AG04450 (cell line): ENCODE measurements around the gene SYT3. TPM values are rescaled to one million over a fixed set of nuclear protein-coding genes. Genes with fewer than 3 reads are reported as not detected.
A peak's percentile ranks its signal among the peaks of the same experiment; 100 is the strongest.

ENCODE experiments used
- CTCF ChIA-PET: fragments of 300-600, 350-600 bp; formaldehyde crosslinking; extraction: SDS; loops from one replicate; lab custom pipeline; 2022; ENCODE audit warnings: antibody characterized with exemption, inconsistent platforms; lab: Charles Lee
- POLR2A ChIA-PET: fragments of 350-600 bp; formaldehyde crosslinking; extraction: SDS; loops from one replicate; lab custom pipeline; 2021; ENCODE audit warnings: antibody characterized with exemption, inconsistent platforms; lab: Yijun Ruan, JAX
- DNase-seq: peaks from one replicate; pipeline ENCODE4 v3.0.0-alpha.2; 2011; ENCODE audit warnings: low read depth, low spot score
- H3K27ac ChIP-seq: one replicate; pipeline ENCODE4 v1.5.1; 2012; ENCODE audit warnings: low read depth, low read length, control low read depth
- H3K27me3 ChIP-seq: one replicate; pipeline ENCODE4 v1.6.0; 2012; ENCODE audit warnings: low read length; ENCODE audit not compliant: control insufficient read depth, insufficient read depth
- H3K4me3 ChIP-seq: 2 replicates; pipeline ENCODE4 v1.5.1; 2011; ENCODE audit warnings: mild to moderate bottlenecking, low read depth, low read length, control low read depth
- H3K9me3 ChIP-seq: 2 replicates; pipeline ENCODE4 v1.5.1; 2012; ENCODE audit warnings: low read length; ENCODE audit not compliant: control insufficient read depth, insufficient read depth
- polyA plus RNA-seq: library from polyadenylated mRNA; depleted of rRNA; stranded (reverse); fragments of >200 nt; gene quantifications from 2 replicates; pipeline ENCODE4 v1.2.3, GENCODE V29; 2011
- TF ChIP-seq, protein P1 (sequence below): IDR thresholded peaks from 2 replicates; pipeline ENCODE4 v1.5.1; 2011; ENCODE audit warnings: low read depth, low read length, control low read depth, inconsistent platforms

SYT3 gene
- polyA plus RNA-seq, 1 experiment, result 0.05 TPM

DNA sequence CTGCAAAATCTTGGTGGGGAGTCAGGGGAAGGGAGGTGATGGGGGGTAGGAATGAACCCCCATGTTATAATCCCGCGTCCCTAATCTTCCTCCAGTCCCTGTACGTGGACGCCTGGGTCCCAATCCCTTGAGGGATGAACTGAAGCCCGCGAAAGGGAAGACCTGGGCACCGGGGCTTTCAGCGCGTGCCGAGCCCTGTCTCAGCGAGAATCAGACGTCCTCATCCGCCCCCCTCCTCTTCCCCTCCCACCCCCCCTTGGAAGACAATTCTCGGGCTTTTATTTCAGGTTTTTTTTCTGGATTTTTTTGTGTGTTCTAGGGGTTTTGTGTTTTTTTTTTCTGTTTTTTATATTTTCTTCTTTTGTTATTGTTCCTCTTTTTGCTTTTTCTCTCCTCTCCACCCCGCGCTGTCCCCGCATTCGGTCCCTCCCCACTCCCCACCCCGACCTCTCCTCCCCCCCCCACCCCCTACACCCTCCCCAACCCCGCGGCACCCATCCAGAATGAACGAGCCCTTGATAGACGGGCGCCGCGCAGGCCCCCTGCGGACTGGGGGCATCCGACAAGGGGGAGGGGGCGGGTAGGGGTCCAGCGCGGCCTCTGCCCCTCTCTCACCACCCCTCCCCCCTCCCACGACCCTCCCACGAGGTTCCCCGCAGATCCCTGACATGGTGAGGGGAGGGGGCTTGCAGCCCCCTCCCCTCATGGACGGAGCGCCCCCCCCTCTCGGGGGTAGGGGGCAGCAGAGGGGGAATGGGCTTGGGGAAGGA lies 19.8 kb upstream of the SYT3 start:
- ChIA-PET POLR2A (no interaction called here), CTCF (interaction anchor here (1.0 kb wide), 1 partner anchor 10 kb away, joined by 3 read pairs; no protein-coding TSS in a partner anchor)
- Histone ChIP-seq H3K4me3 (peak overlapping the region; percentile 25; the same call in 1 of the 2 replicates), H3K27me3 (peaks cover 8% of the 10 kb centered on the region), H3K27ac (no peak overlapping the region), H3K9me3 (peaks cover 17% of the 10 kb centered on the region)
- TF ChIP-seq, protein P1, sequence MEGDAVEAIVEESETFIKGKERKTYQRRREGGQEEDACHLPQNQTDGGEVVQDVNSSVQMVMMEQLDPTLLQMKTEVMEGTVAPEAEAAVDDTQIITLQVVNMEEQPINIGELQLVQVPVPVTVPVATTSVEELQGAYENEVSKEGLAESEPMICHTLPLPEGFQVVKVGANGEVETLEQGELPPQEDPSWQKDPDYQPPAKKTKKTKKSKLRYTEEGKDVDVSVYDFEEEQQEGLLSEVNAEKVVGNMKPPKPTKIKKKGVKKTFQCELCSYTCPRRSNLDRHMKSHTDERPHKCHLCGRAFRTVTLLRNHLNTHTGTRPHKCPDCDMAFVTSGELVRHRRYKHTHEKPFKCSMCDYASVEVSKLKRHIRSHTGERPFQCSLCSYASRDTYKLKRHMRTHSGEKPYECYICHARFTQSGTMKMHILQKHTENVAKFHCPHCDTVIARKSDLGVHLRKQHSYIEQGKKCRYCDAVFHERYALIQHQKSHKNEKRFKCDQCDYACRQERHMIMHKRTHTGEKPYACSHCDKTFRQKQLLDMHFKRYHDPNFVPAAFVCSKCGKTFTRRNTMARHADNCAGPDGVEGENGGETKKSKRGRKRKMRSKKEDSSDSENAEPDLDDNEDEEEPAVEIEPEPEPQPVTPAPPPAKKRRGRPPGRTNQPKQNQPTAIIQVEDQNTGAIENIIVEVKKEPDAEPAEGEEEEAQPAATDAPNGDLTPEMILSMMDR, result no peak
- no peak for DNase-seq

DNA sequence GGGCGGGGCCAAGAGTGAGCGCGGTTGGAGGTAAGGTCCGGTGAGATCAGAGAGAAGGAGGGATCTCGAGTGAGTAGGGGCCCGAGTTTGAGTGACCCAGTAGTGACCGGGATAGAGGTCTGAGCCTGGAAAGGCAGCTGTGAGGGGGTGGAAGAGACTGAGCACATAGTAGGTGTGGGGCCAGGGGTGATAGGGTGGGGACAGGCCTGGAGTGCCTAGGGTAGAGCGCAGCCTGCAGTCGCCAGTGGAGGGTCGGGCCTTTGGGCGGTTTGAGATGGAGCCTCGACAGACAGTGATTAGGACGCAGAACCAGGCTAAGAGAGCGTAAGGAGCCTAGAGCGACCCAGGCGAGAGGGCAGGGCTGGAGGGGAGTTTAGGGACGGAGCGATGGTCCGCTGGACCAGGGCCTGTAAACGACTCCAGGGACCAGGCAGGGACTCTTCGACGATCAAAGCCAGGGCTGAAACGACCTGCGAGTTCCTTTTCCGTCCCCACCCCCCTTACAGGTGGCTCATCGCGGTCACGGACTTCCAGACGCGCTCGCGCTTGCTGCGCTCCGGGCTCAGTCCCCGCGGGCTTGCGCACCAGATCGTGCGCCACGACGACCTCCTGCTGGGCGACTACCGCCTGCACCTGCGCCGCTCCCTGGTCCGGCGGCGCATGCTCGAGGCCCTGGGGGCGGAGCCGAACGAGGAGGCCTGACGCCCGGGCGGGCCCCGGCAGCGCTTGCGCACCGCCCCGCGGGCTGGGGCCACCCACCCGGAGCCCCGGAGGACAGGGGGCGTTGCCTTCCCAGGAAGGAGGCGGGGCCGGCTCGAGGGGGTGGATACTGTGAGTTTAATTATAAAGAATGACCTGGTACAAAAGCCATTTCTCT lies 19.0 kb upstream of the SYT3 start:
- peak overlapping the region; percentile 58 for H3K4me3 ChIP-seq
- H3K27ac ChIP-seq, result peak overlapping the region; percentile 39
- no peak for DNase-seq
- peaks cover 5% of the 10 kb centered on the region for H3K27me3 ChIP-seq
- H3K9me3 ChIP-seq, result peaks cover 14% of the 10 kb centered on the region; the same call in 1 of the 2 replicates
- ChIA-PET CTCF (no interaction called here), POLR2A (interaction anchor here (0.7 kb wide), 1 partner anchor 38 kb away, joined by 3 read pairs; no protein-coding TSS in a partner anchor)
- TF ChIP-seq, protein P1, result no peak

DNA sequence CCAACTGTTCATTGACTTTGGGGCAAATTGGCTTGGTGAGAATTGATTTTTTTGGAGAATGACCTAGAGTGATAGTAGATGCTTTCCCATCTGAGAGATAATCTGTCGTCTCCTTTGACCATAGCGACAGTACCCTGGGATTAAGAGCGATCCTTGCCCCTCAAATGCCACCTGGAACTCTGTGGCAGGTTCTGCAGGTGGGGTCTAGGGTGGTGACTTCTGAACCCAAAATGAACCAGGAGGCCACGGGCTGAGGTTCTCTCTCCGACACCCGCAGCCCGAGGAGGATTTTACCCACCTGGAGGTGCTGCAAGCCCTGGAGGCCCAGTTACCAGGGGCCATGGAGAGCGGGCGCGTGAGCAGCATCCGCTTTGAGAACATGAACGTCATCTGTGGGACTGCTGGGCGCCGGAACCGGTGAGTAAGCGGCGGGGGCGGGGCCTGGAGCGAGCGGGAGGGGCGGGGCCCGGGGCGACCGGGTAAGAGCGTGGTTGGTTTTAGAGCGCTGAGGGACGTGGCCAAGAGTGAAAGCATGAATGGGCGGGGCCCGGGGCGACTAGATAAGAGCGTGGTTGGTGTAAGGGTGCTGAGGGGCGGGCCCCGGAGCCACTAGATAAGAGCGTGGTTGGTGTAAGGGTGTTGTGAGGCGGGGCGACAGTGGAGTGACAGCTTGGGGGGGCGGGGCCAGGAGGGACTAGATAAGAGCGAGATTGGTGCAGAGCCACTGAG lies 18.2 kb upstream of the SYT3 start:
- H3K27me3 ChIP-seq, result peaks cover 2% of the 10 kb centered on the region
- peak; percentile 94 for DNase-seq
- peaks cover 14% of the 10 kb centered on the region; the same call in 1 of the 2 replicates for H3K9me3 ChIP-seq
- ChIA-PET CTCF (no interaction called here), POLR2A (interaction anchor here (0.6 to 0.7 kb wide), 2 partner anchors 17 to 39 kb away, joined by 3 read pairs; no protein-coding TSS in a partner anchor)
- H3K4me3 ChIP-seq, result peak overlapping the region; percentile 58
- H3K27ac ChIP-seq, result peak overlapping the region; percentile 58
- TF ChIP-seq, protein P1, result no peak

DNA sequence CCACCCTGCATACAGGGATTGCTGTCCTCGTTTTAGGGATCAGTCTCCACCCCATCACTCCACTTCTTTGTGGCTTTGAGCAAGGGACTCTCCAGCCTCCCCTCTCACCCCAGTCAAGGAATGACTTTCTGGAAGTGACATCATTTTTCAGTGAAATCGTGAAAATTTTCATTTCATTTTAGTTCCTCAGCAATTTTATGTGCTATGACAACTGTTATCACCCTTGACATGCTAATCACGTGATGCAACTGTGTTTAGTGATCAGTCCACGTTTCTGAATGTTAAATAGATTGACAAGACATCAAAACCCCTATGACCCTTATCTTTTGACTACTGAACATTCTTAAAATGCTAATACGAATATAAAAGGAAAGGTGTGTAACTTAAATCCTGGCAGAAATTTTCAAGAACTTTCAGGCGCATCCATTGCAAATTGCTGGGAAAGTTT lies 17.6 kb upstream of the SYT3 start:
- Histone ChIP-seq H3K27me3 (peaks cover 2% of the 10 kb centered on the region), H3K27ac (no peak overlapping the region), H3K4me3 (no peak overlapping the region), H3K9me3 (peaks cover 14% of the 10 kb centered on the region; the same call in 1 of the 2 replicates)
- POLR2A ChIA-PET, result no interaction called here
- CTCF ChIA-PET, result no interaction called here
- TF ChIP-seq, protein P1, result no peak
- DNase-seq, result no peak
